OCI-LY3 (cell line): ENCODE results near the gene SYTL1.

Experiments
- EZH2phosphoT487 ChIP-seq: fragments of 200-600 bp; shearing (Covaris generic); IDR thresholded peaks from 2 replicates; pipeline ENCODE4 v1.6.1; 2018; ENCODE audit warnings: antibody characterized with exemption, mixed run types, low read depth
- TF ChIP-seq, protein P1 (sequence below): fragments of 200-600, 300-600 bp; sonication (generic); IDR thresholded peaks from 2 replicates; pipeline ENCODE4 v1.5.1; 2014; ENCODE audit warnings: antibody characterized with exemption, low read length, low read depth

DNA sequence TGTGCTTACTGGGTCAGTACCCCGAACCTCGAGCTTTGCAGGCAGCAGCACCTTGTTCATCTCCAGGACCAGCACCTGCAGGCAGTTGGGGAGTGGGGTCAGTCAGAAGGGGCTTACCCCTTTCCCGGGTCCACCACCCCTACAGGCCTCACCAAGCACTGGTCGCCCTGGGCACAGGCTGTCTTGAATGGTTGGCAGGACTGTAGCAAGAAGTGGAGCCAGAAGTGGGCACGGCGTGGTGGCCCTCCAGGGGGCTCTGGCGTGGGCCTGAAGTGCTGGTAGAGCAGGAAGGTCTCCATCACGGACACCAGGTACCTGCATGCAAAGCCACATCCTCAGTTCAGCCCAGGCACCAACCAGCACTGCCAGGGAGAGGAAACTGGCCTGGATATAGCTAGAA is 19.7 kb downstream of the SYTL1 start:
- TF ChIP-seq, protein P1, sequence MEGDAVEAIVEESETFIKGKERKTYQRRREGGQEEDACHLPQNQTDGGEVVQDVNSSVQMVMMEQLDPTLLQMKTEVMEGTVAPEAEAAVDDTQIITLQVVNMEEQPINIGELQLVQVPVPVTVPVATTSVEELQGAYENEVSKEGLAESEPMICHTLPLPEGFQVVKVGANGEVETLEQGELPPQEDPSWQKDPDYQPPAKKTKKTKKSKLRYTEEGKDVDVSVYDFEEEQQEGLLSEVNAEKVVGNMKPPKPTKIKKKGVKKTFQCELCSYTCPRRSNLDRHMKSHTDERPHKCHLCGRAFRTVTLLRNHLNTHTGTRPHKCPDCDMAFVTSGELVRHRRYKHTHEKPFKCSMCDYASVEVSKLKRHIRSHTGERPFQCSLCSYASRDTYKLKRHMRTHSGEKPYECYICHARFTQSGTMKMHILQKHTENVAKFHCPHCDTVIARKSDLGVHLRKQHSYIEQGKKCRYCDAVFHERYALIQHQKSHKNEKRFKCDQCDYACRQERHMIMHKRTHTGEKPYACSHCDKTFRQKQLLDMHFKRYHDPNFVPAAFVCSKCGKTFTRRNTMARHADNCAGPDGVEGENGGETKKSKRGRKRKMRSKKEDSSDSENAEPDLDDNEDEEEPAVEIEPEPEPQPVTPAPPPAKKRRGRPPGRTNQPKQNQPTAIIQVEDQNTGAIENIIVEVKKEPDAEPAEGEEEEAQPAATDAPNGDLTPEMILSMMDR = no peak
- TF ChIP-seq EZH2phosphoT487 = no peak
